NCI-H748 (cell line): ENCODE results near the gene SFMBT2.

Experiments used
- DNase-seq: peaks from one replicate; lab custom pipeline; 2025; ENCODE audit not compliant: unreplicated experiment; lab: John Stamatoyannopoulos, UW

The SFMBT2 gene

GRCh38 chr10:7370511-7370910, 40.3 kb downstream of the SFMBT2 start:
- no peak for DNase-seq

- no peak for DNase-seq
These were observed 45.6 kb downstream of the SFMBT2 start for GRCh38 chr10:7365027-7365745.

DNA sequence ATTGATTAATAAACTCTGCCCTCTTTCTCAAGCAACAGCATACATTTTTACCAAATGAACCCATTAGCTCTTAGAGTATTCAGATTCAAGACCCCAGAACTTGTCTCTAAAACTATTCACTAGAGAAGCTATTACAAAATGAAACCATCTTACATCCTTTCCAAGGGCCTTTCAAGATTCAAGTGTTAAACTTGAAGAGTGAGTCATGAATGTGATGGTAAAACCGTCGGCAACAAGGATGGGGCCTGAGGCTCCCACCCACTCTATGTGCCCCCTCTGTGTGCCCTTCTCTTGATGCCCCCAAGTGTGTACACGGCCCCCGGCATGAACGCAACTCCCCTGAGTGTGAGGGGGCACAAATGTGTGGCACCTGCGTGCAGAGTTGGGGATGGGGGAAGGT, 46.4 kb downstream of the SFMBT2 start:
- DNase-seq = no peak

DNA sequence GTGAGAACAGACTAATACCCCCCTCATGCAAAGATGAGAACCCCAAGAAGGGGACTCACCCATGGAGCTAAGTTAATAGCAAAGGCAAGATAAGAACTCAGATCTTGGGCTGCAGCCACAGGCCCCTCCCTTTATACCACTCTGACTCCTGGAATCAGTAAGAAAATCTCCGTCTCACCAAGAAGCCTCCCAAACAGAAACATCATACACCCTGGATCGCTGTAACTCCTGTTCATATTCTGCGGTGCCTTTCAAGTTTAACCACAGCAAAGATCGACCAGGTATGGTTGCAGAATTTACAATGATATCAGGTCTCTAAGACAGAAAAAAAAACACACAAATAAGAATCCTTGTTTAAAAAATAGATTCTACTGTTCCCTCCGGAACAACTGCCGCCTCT, 47.1 kb downstream of the SFMBT2 start:
- no peak for DNase-seq

DNA sequence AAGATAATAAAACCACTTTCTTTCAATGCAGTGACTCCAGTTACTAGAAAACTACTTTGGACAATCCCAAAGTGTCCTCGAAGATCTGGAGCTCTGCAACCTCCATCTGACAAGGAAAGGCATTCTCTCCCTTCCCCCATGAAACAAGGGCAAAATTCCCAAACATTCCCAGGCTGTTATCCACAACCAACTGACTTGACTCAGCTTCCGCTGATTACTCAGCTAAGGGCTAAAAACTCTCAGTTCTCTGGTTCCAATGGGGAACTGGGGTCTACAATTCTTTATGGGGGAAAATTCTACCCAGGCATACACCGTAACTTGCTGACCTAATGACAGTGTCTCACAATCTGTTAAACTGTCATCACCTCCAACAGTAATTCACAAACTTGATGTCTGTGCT, 48.4 kb downstream of the SFMBT2 start:
- DNase-seq = no peak

- DNase-seq = no peak
These were observed 49.5 kb downstream of the SFMBT2 start for GRCh38 chr10:7361316-7361715.

DNA sequence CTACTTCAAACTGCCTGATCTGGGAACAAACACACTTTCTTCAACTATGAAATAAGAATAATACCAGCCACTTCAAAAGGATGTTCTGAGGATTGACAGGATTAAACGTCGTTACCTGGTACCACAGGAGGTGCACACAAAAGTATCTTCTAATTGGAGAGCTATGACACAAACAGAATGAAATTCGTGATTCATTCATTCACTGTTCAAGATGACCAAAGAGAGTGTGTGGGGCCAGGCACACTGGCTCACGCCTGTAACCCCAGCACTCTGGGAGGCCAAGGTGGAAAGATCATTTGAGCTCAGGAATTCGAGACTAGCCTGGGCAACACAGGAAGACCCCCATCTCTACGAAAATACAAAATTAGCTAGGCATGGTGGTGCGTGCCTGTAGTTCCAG, 50.9 kb downstream of the SFMBT2 start:
- no peak for DNase-seq

DNA sequence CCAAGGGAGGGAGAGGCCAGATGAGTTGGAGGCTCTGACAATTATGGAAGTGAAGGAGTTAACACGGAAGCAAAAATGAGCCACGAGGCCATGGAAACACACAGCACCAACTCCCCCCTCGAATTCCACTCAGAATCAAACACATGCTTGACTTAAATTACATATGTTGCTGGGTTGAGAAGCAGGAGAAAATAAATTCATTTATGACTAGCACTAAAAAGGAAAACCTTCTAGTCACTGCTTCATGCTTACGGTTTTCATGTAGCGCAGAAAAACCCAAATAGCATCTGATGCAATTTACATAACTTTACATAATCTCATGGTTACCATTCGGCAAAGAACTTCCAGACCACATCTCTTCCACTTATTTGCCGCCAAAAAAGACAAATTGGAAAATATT, 51.5 kb downstream of the SFMBT2 start:
- no peak for DNase-seq

DNA sequence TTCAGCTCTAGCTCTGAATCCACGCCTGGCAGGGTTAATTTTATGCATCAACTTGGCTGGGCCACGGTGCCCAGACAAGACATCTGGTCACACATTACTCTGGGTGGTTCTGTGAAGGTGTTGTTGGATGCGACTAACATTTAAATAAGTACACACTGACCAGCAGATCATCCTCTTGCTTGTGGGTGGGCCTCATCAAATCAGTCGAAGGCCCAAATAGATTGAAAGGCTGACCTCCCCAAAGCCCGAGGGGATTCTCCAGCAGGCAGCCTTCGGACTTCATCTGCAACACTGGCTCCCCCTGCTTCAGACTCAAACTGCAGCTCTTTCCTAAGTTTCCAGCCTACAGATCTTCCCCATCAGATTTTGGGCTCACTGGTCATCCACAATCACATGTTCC, 53.6 kb downstream of the SFMBT2 start:
- no peak for DNase-seq

GRCh38 chr10:7354330-7355047, 56.3 kb downstream of the SFMBT2 start:
- no peak for DNase-seq

GRCh38 chr10:7351894-7352293, 58.9 kb downstream of the SFMBT2 start:
- no peak for DNase-seq

DNA sequence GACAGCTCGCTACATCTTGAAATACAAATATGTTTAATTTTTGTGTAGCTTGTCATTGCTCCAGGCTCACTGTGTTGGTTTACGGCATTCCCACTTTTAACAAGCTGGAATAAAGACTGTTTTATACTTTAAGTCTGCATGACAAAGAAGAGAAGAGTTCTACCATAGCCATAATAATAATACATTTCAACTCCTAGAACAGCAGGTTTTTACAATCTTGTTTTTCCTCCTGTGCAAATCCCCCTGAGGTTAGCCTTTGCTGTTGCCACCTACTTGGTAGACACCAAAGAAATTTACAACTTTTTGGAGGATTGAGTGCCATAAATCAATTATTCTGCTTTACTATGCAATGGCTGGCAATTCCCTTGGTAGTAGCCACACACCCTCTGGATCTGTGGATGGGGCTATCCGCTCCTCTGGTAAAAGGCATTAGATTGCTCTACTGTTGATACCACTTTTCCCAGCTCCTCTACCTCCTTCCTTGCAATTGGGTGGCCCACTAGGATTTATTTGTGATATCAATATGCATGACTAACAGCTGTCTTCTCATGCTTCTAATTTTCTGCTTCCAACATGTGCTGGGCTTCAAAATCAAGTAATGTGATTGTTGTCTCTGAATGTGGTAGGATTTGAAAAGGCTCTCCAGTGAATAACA, 60.2 kb downstream of the SFMBT2 start:
- no peak for DNase-seq

DNA sequence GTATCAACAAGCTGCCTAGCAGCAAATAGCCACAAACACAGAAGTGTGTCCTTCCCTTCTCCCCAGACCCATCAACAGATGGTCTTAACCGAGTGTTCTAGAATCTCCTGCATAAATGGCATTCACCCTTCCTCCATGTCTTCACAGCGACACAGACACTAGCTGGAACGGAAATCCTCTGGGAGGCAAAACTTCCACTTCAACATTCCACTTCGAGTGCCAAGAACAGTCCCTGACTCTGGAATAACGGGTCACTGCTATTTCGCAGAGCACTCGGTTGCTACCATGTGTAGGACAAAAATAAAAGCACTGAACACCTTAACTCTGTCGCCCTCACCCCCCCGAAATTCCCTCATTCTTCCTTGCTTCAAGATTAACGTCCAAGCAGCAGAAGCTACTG, 65.1 kb downstream of the SFMBT2 start:
- no peak for DNase-seq

- DNase-seq = no peak
These were observed 67.8 kb downstream of the SFMBT2 start for GRCh38 chr10:7343040-7343439.

DNA sequence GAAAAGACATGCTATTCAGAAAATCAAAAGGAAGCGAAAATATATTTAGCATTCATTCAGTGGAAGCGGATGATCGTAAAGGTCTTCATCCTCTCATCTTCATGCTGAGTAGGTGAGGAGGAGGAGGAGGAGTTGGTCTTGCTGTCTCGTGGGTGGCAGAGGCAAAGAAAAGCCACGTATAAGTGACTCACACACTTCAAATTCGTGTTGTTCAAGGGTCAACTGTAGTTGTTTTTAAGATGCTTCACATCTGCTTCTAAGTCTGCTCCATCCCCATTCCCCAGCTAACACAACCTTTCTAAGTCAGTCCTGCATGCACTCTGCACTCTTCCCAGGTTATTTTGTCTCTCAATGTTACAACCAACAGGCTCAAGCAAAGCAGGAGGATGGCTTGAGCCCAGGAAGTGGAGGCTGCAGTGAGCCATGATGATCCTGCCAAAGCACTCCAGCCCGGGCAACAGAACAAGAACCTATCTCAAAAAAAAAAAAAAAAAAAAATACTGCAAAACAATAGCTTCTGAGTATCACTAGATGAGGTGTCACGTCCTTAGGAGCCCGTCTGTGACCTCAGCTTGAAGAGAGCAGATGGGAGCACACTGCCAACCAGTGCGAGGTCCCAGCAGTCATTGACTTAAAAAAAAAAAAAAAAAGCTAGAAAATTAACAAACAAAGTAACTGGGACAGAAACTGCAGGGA, 70.5 kb downstream of the SFMBT2 start:
- DNase-seq = no peak

GRCh38 chr10:7339510-7339909, 71.3 kb downstream of the SFMBT2 start:
- no peak for DNase-seq

GRCh38 chr10:7338469-7338868, 72.4 kb downstream of the SFMBT2 start:
- no peak for DNase-seq

GRCh38 chr10:7337431-7338171, 73.2 kb downstream of the SFMBT2 start:
- DNase-seq = no peak

- no peak for DNase-seq
These were observed 74.9 kb downstream of the SFMBT2 start for GRCh38 chr10:7335977-7336376.

DNA sequence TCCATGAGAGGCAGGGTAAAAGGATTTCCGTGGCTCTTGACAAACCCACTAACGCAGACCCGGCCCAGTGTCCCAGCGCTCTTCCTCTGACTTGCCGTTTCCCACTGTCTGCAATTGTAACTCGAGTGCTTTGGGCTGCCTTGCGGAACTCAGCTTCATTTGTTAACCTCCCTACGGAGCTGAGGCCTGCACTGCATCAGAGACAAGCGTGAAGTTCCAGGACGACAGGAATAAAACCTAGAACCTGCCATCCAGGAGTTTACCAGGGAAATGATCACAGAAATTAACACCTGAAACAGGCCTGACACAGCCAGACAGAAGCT, 76.2 kb downstream of the SFMBT2 start:
- no peak for DNase-seq

DNA sequence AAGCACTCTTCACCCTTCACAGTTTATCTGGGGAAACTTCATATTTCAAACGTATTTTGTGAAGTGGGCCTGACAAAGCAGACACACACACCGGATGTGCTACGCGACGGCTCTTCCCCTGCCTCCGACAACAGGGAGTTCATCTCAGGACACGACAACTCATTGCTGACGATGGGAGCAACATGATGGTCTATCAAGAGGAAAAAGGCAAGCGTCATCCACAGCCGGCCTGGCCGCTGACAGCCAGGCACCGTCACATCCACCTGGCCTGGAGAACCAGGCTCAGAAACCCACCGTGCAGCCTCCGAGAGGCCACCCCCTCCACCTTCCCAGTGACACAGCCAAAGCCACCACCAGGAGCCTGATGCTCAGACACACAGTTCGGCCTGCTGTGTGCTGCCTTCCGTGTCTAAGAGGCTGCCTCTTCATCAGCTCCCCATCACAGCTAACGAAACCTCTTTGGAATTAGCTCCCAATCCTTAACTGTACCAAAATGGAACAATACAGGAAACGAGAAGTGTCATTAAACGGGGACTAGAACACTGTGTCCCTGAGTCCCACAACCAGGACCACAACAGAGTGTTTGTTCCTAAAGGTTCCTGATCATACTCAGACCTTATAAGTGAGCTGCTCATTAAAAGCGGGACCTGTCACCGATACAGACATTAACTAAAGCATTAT, 76.7 kb downstream of the SFMBT2 start:
- DNase-seq = no peak
